ENCODE measurements around the gene UGT1A7.
"Not testable (repeated sequence)": the region's sequence is repeated elsewhere in the genome, so short reads cannot be mapped to it uniquely, and the experiment has no call there.

The UGT1A7 gene

GRCh38 chr2:233712611-233713261, 31.0 kb downstream of the UGT1A7 start, which contains the start of gene UGT1A5:
Gene UGT1A5 (plus strand): TSS chr2:233712907. CDS start chr2:233712992, 85 bp downstream.
- Mint-ChIP-seq H3K36me3 (no peaks in the 10 kb centered on the region), H3K27me3 (peaks cover 19 to 28% of the 10 kb centered on the region in 2 donors), H3K4me3 (no peak within 1 kb of the TSS), H3K27ac (peak within 1 kb of the TSS; percentile 16), H3K9me3 (no peaks in the 10 kb centered on the region), H3K4me1 (peaks cover 7 to 9% of the 10 kb centered on the region in 2 donors)
- DNase-seq = no peak
- no peak for ATAC-seq (replicated peaks)

GRCh38 chr2:233713262-233713615, 31.5 kb downstream of the UGT1A7 start:
- no peak overlapping the region for H3K4me3 Mint-ChIP-seq
- DNase-seq (no peak), ATAC-seq (replicated peaks) (no peak)
- no peak overlapping the region for H3K27ac Mint-ChIP-seq
- peaks cover 18 to 30% of the 10 kb centered on the region in 2 donors for H3K27me3 Mint-ChIP-seq
- H3K4me1 Mint-ChIP-seq = peaks cover 7 to 9% of the 10 kb centered on the region in 2 donors
- no peaks in the 10 kb centered on the region for H3K36me3 Mint-ChIP-seq
- H3K9me3 Mint-ChIP-seq = no peaks in the 10 kb centered on the region

GRCh38 chr2:233714121-233714520, 32.4 kb downstream of the UGT1A7 start:
- no peak for ATAC-seq (replicated peaks)
- DNase-seq = no peak
- Mint-ChIP-seq H3K27me3 (peaks cover 24 to 32% of the 10 kb centered on the region in 2 donors), H3K4me1 (peaks cover 7 to 9% of the 10 kb centered on the region in 2 donors), H3K36me3 (no peaks in the 10 kb centered on the region), H3K9me3 (no peaks in the 10 kb centered on the region), H3K4me3 (no peak overlapping the region), H3K27ac (no peak overlapping the region)

- ATAC-seq (replicated peaks) (no peak), DNase-seq (no peak)
- H3K27me3 Mint-ChIP-seq = peaks cover 31 to 36% of the 10 kb centered on the region in 2 donors
- H3K9me3 Mint-ChIP-seq = no peaks in the 10 kb centered on the region
- H3K4me3 Mint-ChIP-seq = no peak within 1 kb of the TSS
- no peak within 1 kb of the TSS for H3K27ac Mint-ChIP-seq
- no peaks in the 10 kb centered on the region for H3K4me1 Mint-ChIP-seq
- no peaks in the 10 kb centered on the region for H3K36me3 Mint-ChIP-seq
These were observed 36.9 kb downstream of the UGT1A7 start, which contains the start of gene UGT1A4 for GRCh38 chr2:233718552-233718951. Gene UGT1A4 (plus strand): TSS chr2:233718736. CDS start chr2:233718821, 85 bp downstream.

- H3K36me3 Mint-ChIP-seq = no peaks in the 10 kb centered on the region
- no peak within 1 kb of the TSS for H3K4me3 Mint-ChIP-seq
- H3K27me3 Mint-ChIP-seq = peaks cover 24 to 39% of the 10 kb centered on the region in 2 donors
- H3K27ac Mint-ChIP-seq = no peak within 1 kb of the TSS
- no peak for ATAC-seq (replicated peaks)
- H3K9me3 Mint-ChIP-seq = no peaks in the 10 kb centered on the region
- DNase-seq = no peak
- peaks cover 0 to 5% of the 10 kb centered on the region in 2 donors for H3K4me1 Mint-ChIP-seq
These were observed 47.1 kb downstream of the UGT1A7 start, which contains the start of gene UGT1A3 for GRCh38 chr2:233728723-233729301. Gene UGT1A3 (plus strand): TSS chr2:233729042. CDS start chr2:233729127, 85 bp downstream.

GRCh38 chr2:233736868-233737653, 55.4 kb downstream of the UGT1A7 start:
- peaks cover 46 to 55% of the 10 kb centered on the region in 2 donors for H3K27me3 Mint-ChIP-seq
- H3K4me1 Mint-ChIP-seq; ATAC-seq (replicated peaks); H3K4me3 Mint-ChIP-seq; H3K36me3 Mint-ChIP-seq; DNase-seq; H3K9me3 Mint-ChIP-seq; H3K27ac Mint-ChIP-seq: not testable (repeated sequence)

- H3K9me3 Mint-ChIP-seq = peaks cover 0 to 3% of the 10 kb centered on the region in 2 donors
- ATAC-seq (replicated peaks) = no peak
- H3K4me3 Mint-ChIP-seq = no peak overlapping the region
- H3K27ac Mint-ChIP-seq = no peak overlapping the region
- H3K36me3 Mint-ChIP-seq = no peaks in the 10 kb centered on the region
- no peaks in the 10 kb centered on the region for H3K4me1 Mint-ChIP-seq
- DNase-seq = no peak
- H3K27me3 Mint-ChIP-seq = peaks cover 42 to 44% of the 10 kb centered on the region in 2 donors
These were observed 59.2 kb downstream of the UGT1A7 start for GRCh38 chr2:233740870-233741269.

GRCh38 chr2:233743464-233744259, 62.0 kb downstream of the UGT1A7 start:
- Mint-ChIP-seq H3K36me3 (no peaks in the 10 kb centered on the region), H3K27me3 (peaks cover 45 to 46% of the 10 kb centered on the region in 2 donors), H3K4me3 (no peak overlapping the region), H3K27ac (no peak overlapping the region), H3K9me3 (peaks cover 3% of the 10 kb centered on the region in 2 donors), H3K4me1 (no peaks in the 10 kb centered on the region)
- DNase-seq (no peak), ATAC-seq (replicated peaks) (no peak)

- Mint-ChIP-seq H3K9me3 (peaks cover 5 to 11% of the 10 kb centered on the region in 2 donors), H3K36me3 (peaks cover 2 to 6% of the 10 kb centered on the region in 2 donors), H3K4me1 (no peaks in the 10 kb centered on the region), H3K27ac (no peak overlapping the region), H3K27me3 (peaks cover 31 to 44% of the 10 kb centered on the region in 2 donors), H3K4me3 (no peak overlapping the region)
- DNase-seq (no peak), ATAC-seq (replicated peaks) (no peak)
These were observed 63.5 kb downstream of the UGT1A7 start for GRCh38 chr2:233745073-233745755.

GRCh38 chr2:233745838-233746237, 64.1 kb downstream of the UGT1A7 start:
- H3K4me1 Mint-ChIP-seq = not testable (repeated sequence)

GRCh38 chr2:233746475-233747282, 65.0 kb downstream of the UGT1A7 start:
- DNase-seq = no peak
- H3K4me3 Mint-ChIP-seq = no peak overlapping the region
- H3K36me3 Mint-ChIP-seq = peaks cover 3 to 9% of the 10 kb centered on the region in 2 donors
- peaks cover 15 to 23% of the 10 kb centered on the region in 2 donors for H3K9me3 Mint-ChIP-seq
- H3K27ac Mint-ChIP-seq = no peak overlapping the region
- H3K27me3 Mint-ChIP-seq = peaks cover 29 to 38% of the 10 kb centered on the region in 2 donors
- H3K4me1 Mint-ChIP-seq = no peaks in the 10 kb centered on the region
- ATAC-seq (replicated peaks) = no peak

More at GRCh38 chr2:233745838-233746237, 64.1 kb downstream of the UGT1A7 start:
- H3K36me3 Mint-ChIP-seq; DNase-seq; ATAC-seq (replicated peaks); H3K27ac Mint-ChIP-seq; H3K4me3 Mint-ChIP-seq: not testable (repeated sequence)
- peaks cover 7 to 15% of the 10 kb centered on the region in 2 donors for H3K9me3 Mint-ChIP-seq
- peaks cover 29 to 40% of the 10 kb centered on the region in 2 donors for H3K27me3 Mint-ChIP-seq

- DNase-seq = no peak
- no peak for ATAC-seq (replicated peaks)
- Mint-ChIP-seq H3K36me3 (peaks cover 3 to 11% of the 10 kb centered on the region in 2 donors), H3K9me3 (peaks cover 16 to 26% of the 10 kb centered on the region in 2 donors), H3K4me1 (no peaks in the 10 kb centered on the region), H3K27ac (no peak overlapping the region), H3K27me3 (peaks cover 29 to 41% of the 10 kb centered on the region in 2 donors), H3K4me3 (no peak overlapping the region)
These were observed 65.5 kb downstream of the UGT1A7 start for GRCh38 chr2:233747283-233747544.

GRCh38 chr2:233750689-233751088, 69.0 kb downstream of the UGT1A7 start:
- Mint-ChIP-seq H3K36me3 (peaks cover 3 to 11% of the 10 kb centered on the region in 2 donors), H3K9me3 (peaks cover 20 to 26% of the 10 kb centered on the region in 2 donors), H3K27me3 (peaks cover 35% of the 10 kb centered on the region in 2 donors)
- not testable (repeated sequence) for H3K4me1 Mint-ChIP-seq; DNase-seq; H3K4me3 Mint-ChIP-seq; ATAC-seq (replicated peaks); H3K27ac Mint-ChIP-seq
